HG02870 (cell line): ENCODE measurements around the gene ZPR1.
A peak's percentile ranks its signal among the peaks of the same experiment; 100 is the strongest.
"Not testable (repeated sequence)": the region's sequence is repeated elsewhere in the genome, so short reads cannot be mapped to it uniquely, and the experiment has no call there.

Experiments used
- ATAC-seq: cut with Tn5 transposase; IDR thresholded peaks from one replicate; pipeline ENCODE4 v1.9.1; 2021; ENCODE audit warnings: mild to moderate bottlenecking, moderate library complexity; ENCODE audit not compliant: unreplicated experiment

The ZPR1 gene

GRCh38 chr11:116772443-116773202 lies 15.2 kb downstream of the ZPR1 start, which contains the start of gene BUD13:
BUD13 (minus strand) TSS chr11:116772987; CDS start chr11:116772964, 23 bp downstream.
- peak; percentile 73 for ATAC-seq

DNA sequence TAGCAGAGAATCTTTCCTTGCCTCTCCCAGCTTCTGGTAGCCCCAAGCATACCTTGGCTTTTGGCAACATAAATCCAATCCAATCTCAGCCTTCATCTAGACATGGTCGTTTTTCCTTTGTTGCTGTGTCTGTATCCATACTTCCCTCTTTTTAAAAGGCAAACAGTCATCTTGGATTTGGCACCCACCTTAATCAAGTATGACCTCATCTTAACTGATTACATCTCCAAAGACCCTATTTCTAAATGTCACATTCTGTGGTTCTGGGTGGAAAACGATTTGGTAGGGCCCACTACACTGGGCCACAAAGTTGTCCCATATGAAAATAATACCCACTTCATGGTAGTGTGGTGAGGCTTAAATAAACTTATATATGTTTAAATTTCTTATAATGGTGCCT lies 15.9 kb downstream of the ZPR1 start:
- no peak for ATAC-seq

DNA sequence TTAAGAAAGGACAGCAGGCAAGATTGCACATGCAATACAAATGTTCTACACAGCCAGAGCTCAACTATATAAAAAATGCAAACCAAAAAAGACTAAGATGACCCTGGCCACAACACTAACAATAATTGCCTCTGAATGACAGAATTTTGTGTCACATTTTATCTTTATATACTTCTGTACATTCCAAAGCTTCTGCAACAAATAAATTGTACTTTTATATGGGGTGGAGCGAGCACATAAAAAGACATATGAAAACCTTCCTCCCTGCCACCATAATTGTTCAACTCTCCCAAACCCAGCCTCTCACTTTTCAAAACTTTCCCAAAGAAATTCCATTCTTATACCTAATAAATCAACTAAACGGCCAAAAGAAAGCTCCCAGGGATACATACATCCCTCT lies 25.7 kb downstream of the ZPR1 start:
- no peak for ATAC-seq

DNA sequence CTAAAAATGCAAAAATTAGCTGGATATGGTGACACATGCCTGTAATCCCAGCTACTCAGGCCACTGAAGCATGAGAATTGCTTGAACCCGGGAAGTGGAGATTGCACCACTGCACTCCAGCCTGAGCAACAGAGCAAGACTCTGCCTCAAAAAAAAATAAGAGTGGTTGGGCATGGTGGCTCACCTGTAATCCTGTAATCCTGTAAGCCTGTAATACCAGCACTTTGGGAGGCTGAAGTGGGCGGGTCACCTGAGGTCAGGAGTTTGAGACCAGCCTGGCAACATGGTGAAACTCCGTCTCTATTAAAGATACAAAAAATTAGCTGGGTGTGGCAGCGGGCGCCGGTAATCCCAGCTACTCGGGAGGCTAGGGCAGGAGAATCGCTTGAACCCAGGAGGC lies 31.8 kb downstream of the ZPR1 start:
- ATAC-seq, result not testable (repeated sequence)

- no peak for ATAC-seq
Observed at GRCh38 chr11:116750070-116750718, 37.6 kb downstream of the ZPR1 start.

DNA sequence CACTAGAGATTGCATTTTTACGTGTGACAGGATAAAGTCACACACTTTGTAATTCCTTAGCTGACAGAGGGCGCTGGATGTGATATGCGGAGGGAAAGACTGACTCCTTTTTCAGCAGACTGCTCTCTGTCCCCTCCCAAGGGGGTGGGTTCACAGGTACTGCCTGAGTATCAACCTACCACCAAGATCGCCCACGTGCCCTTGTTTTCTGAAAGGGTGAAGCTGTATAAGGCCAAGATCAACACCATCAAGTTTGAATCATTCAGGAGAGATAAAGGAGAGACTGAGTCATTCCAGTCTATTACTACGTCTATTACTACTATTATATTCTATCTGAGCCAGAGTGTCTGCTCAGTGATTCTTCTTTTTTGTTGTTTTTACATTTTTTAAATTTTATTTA lies 45.7 kb downstream of the ZPR1 start:
- ATAC-seq, result no peak

- no peak for ATAC-seq
Observed at GRCh38 chr11:116740741-116741140, 47.1 kb downstream of the ZPR1 start.

DNA sequence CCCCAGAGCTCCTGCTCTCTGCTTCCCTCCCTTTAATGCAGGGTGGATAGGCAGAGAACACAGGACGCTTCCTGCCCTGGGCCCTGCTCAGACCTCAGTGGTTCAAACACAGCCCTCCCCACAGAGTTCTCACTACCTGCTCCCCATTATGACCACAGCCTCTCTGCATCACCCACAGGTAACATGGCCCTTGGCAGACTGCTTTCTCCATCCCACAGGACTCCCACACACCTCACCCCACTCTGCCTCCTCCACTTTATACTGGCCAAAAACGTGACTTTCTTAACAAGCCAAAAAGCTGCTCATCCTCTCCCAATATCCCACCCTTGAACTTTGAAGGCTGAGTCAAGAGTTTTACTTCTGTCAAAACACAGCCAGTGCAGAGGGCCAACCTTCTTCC lies 48.8 kb downstream of the ZPR1 start:
- ATAC-seq, result no peak

DNA sequence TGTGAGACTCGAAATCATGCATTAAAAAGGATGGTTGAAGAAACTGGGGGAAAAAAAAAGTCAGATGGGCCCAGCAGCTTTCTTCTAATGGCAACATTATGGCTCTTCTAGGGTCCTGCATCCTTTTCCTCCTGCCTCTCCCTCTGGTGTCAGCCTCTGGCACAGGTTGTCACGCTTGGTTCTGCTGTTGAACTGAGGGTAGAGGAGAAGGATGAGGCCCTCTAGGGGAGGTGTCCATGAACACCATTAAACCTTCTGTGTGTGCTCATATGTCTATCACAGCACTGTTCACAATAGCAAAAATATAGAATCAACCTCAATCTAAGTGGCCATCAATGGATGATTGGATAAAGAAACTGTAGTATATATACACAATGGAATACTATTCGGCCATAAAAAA lies 51.1 kb downstream of the ZPR1 start:
- ATAC-seq, result no peak

GRCh38 chr11:116733969-116734508 lies 53.8 kb downstream of the ZPR1 start:
- no peak for ATAC-seq

DNA sequence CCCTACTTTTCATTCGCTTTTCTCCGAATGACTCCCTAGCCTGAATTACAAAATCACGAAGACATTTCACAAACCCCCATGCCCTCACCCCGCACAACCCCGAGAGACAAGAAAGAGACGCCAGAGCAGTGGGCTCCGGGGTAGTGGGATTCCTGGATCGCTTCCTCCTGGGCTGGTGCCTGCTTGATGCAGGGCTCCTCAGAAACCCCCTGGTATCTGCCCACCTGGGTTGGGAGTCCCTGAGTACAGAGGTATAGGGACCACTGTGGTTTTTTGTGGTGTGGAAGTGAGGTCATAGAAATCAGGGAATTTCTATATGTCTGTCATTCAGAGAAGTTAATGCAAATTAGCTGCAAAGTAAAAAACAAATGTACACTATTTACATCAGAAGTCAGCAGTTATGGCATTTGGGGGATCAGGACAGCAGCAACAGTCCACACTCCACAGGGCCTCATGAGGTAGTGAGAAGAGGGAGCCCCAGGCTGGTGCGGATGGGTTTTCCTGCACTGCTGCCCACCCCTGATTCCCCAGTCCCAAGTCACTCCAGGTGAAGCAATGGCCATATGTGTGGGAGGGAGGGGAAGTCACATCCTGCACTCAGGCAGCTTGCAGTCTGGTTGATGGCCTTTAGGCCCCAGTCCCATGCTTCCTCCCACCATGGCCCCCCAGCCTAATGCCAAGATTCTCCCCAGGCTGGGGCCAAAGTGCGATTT lies 54.6 kb downstream of the ZPR1 start:
- peak; percentile 33 for ATAC-seq

- peak; percentile 74 for ATAC-seq
Observed at GRCh38 chr11:116732271-116733042, 55.4 kb downstream of the ZPR1 start.

DNA sequence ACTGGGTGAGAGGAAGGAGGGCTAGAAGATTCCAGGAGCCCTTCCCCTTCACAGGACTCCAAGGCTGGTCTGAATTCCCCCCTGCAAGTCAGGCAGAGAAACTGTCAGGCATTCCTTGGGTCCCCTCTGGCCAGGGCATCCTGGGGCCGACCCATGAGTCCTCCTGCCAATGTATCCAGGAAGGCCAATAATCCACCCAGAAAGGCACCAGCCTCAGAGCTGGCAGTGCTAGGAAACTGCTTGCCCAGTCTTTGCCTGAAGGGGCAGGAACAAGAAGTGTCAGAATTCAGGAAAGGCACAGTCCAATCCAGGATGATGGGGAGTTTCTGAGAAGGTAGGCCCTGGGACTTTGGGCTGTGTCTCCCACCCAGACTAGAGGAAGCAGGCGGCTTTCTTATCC lies 56.0 kb downstream of the ZPR1 start:
- ATAC-seq, result no peak

- no peak for ATAC-seq
Observed at GRCh38 chr11:116731097-116731761, 56.6 kb downstream of the ZPR1 start.

DNA sequence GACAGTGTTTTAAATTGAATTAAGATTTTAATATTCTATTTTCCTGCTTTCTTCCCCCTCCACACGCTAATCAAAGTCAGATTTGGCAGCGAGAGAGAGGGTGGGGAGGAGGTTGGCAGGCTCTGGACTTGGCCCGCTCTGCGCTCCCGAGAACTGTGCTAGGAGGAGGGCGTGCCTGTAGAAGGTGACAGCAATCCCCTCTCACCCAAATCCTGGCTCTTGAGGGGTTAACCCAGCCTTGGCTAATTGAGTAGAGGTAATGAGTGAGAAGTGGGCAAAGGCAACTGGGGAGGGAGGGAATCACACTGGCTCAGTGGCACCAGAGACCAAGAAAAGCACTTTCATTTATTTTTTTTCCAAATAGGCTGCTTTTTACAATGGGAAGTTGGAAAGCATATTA lies 57.2 kb downstream of the ZPR1 start:
- ATAC-seq, result no peak

GRCh38 chr11:116730241-116730561 lies 57.6 kb downstream of the ZPR1 start:
- no peak for ATAC-seq

DNA sequence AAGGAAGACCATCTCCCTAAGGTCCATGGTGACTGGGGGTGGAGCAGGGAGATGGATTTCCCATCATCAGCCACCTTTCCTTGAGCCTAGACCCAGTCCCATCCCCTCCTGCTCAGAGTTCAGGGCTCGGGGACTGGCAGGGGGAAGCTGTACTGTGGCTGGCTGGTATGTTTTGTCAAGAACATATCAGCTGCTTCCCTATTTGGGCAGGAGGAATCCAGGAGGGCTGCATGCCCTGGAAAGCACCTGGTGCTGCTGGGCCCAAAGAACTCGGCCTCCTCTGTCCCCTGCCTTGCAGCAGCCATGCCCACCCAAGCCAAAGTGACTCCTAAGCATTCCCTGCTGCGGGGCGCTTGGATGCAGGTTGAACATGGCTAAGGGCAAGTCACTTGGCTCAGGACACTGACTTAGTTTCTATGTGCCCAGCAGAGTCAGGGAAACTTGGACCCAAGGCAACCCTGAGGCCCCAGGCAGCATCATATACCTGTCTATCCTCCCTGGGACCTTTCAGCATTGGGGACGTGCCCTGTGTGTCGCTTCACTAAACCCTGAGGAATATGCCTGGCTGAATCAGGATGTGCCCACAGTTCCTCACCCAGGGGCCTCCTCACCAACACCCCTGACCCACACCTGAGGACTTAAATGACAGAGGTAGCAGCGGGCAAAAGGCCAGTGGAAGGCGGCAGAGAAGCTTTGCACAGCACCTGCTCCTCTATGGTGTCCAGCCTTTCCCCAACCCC lies 58.2 kb downstream of the ZPR1 start:
- no peak for ATAC-seq

DNA sequence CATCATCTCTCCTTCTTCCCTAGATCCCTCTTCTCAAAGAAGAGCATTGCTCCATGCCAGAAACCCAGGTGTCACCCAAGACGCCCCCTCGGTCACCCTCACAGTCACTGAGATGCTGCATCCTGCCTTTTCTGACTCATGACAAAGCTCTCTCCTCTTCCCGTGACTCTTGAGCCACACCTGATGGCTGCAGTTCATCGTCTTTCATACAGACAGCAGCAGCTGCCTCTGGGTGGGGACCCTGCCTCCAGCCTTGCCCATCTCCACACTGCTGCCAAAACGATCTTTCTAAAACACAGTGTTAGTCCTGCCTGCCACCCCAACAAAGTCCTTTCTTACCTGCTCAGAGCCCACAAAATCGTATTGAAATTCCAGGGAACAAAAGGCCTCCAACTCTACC lies 59.8 kb downstream of the ZPR1 start:
- ATAC-seq, result no peak

- no peak for ATAC-seq
Observed at GRCh38 chr11:116725434-116726221, 62.2 kb downstream of the ZPR1 start.
